HG03565 (cell line): Measurements from ENCODE around the gene VARS2.
"Not testable (repeated sequence)": the region's sequence is repeated elsewhere in the genome, so short reads cannot be mapped to it uniquely, and the experiment has no call there.

Experiments used
- ATAC-seq: cut with Tn5 transposase; IDR thresholded peaks from one replicate; pipeline ENCODE4 v1.9.1; 2021; ENCODE audit warnings: mild to moderate bottlenecking, moderate library complexity; ENCODE audit not compliant: unreplicated experiment

Gene VARS2

DNA sequence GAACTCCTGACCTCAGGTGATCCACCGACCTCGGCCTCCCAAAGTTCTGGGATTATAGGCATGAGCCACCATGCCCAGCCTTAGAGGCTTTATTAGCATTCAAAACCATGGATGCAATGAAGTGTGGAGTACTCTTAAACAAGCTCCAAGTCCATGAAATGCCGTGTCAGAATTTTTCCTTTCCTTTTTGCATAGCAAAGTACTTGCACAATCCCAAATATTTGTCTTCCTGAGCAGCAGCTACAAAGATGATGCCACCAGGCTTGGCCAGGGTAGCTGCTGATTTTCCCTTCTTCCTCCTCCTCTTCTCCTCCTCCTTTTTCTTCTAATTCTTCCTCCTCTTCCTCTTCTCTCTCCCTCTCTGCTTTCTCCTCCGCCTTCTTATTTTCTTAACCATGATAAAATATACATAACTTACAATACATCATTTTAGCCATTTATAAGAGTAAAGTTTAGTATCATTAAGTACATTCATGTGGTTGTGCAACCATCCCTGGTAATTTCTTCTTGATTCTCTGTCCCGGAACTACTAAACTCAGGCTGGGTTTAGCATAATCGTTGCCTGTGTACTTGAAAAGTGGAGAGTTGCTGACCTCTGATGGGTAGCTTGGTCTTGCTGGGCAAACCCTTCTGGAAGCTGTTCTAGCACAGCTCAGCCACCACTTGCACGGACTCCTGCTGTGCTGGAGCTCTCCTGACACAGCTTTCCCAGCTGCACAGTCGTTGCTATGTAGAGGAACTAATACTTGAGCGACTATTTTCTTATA lies 47.1 kb downstream of the VARS2 start:
- no peak for ATAC-seq

- no peak for ATAC-seq
Observed at GRCh38 chr6:30962716-30963115, 48.7 kb downstream of the VARS2 start.

- ATAC-seq = no peak
Observed at GRCh38 chr6:30963641-30964040, 49.6 kb downstream of the VARS2 start.

DNA sequence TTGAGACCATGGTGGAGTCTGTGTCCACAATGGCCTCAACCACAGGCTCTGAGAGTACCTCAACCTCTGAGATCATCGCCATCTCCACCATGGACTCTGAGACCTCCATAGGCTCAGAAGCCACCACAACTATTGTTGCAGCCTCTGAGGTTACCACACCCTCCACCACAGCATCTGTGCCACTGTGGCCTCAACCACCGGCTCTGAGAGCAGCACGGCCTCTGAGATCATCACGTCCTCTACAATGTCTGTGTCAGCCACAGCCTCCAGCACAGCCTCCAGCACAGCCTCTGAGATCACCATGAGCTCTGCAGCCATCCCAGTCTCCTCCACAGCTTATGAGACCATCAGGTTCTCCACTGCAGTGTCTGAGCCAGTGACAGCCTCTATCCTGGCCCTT lies 50.0 kb downstream of the VARS2 start:
- ATAC-seq = no peak

- ATAC-seq = no peak
Observed at GRCh38 chr6:30965140-30965601, 51.1 kb downstream of the VARS2 start.

- no peak for ATAC-seq
Observed at GRCh38 chr6:30966154-30966553, 52.1 kb downstream of the VARS2 start.

- ATAC-seq = not testable (repeated sequence)
Observed at GRCh38 chr6:30969171-30969570, 55.1 kb downstream of the VARS2 start.

GRCh38 chr6:30970946-30971345 lies 56.9 kb downstream of the VARS2 start:
- ATAC-seq = no peak

DNA sequence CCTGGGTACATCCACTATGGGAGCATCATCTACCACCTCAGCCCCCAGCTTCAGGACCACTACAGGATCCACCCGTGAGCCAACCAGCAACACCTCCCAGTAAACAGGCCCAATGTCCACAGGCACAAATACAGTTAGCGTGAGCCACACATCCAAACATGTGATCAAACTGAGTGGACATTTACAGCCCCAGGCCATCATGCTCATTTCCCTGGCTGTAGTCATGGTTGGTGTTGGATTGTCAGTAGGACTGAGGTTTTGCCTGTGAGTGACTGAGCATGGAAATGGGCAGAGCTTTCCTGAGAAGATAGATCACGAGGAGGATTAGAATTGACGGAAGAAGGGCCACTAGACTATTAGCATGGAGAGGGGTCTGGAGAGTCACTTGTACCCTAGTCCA lies 58.8 kb downstream of the VARS2 start:
- no peak for ATAC-seq

GRCh38 chr6:30974490-30975252 lies 60.6 kb downstream of the VARS2 start:
- no peak for ATAC-seq
